ENCODE data around the gene TTLL10. TPM values are rescaled to one million over a fixed set of nuclear protein-coding genes. Genes with fewer than 3 reads are reported as not detected.

TTLL10 gene
- total RNA-seq, 1 experiment from 2014 or later: 0.68 TPM

- TF ChIP-seq CTCF (conservative IDR thresholded peaks at IDR 0.05): no peak
- Histone ChIP-seq H3K23me2 (ENCODE audit: insufficient read length, low read depth, low read length, poor library complexity, severe bottlenecking) (peaks cover 6% of the 10 kb centered on the region), H3K79me2 (ENCODE audit: insufficient read depth, low read length) (peaks cover 2% of the 10 kb centered on the region; the same call in 1 of the 2 replicates), H4K5ac (ENCODE audit: insufficient read length, low read depth, low read length) (no peak overlapping the region), H2BK120ac (ENCODE audit: low read depth, low read length, poor library complexity, severe bottlenecking) (no peak overlapping the region), H2BK5ac (ENCODE audit: insufficient read length, low read length) (no peak overlapping the region), H3K4me2 (ENCODE audit: insufficient read depth, insufficient read length, low read length) (no peak overlapping the region), H3K79me1 (ENCODE audit: insufficient read depth, low read depth, low read length, poor library complexity, severe bottlenecking) (peaks cover 2% of the 10 kb centered on the region), H3K27me3 (ENCODE audit: insufficient read depth, low read length) (no peaks in the 10 kb centered on the region), H3K23ac (ENCODE audit: insufficient read length, low read depth, low read length) (no peak overlapping the region), H3K4me1 (ENCODE audit: insufficient read depth, low read length) (no peaks in the 10 kb centered on the region), H2AFZ (ENCODE audit: low read length) (no peak overlapping the region), H3K27ac (ENCODE audit: insufficient read length, low read depth, low read length) (no peak overlapping the region), H4K20me1 (ENCODE audit: control insufficient read depth, insufficient read depth, insufficient read length) (no peaks in the 10 kb centered on the region), H3T11ph (ENCODE audit: low read length) (no peak overlapping the region), H3K56ac (ENCODE audit: insufficient read length, low read depth, low read length) (no peak overlapping the region), H2BK15ac (ENCODE audit: low read depth, low read length) (no peak overlapping the region), H4K91ac (ENCODE audit: insufficient read length, low read depth, low read length) (no peak overlapping the region), H3K18ac (ENCODE audit: insufficient read length, low read depth, low read length) (no peak overlapping the region), H3K9ac (ENCODE audit: extremely low read depth, insufficient read length, low read length) (no peak overlapping the region), H3K9me3 (ENCODE audit: control insufficient read depth, low read depth, low read length) (no peaks in the 10 kb centered on the region), H3K4ac (ENCODE audit: low read depth, low read length) (no peak overlapping the region), H2AK5ac (ENCODE audit: insufficient read length, low read length) (no peak overlapping the region), H3K14ac (ENCODE audit: insufficient read depth, low read length) (no peak overlapping the region), H2BK12ac (ENCODE audit: insufficient read length, low read depth, low read length) (no peak overlapping the region), H4K8ac (replicated peaks; ENCODE audit: insufficient read length, low read depth, low read length) (no peak overlapping the region), H2BK20ac (ENCODE audit: low read depth, low read length, poor library complexity, severe bottlenecking) (no peak overlapping the region)
- Mint-ChIP-seq H3K36me3 (ENCODE audit: insufficient read depth in 1 of 3, low read depth in 3 of 3) (peaks cover 17 to 24% (median 23%) of the 10 kb centered on the region in 3 experiments), H3K4me1 (peaks cover 15 to 29% of the 10 kb centered on the region in 2 experiments), H3K9me3 (peaks cover 0 to 4% of the 10 kb centered on the region in 2 experiments; a peak in 1 of 5 replicates), H3K27ac (peak overlapping the region in 1 of 3 experiments; percentile 47; a peak in 2 of 7 replicates), H3K27me3 (ENCODE audit: low read depth) (no peaks in the 10 kb centered on the region), H3K4me3 (peak overlapping the region; percentile 51 to 70; a peak in 3 of 5 replicates)
- no peak for DNase-seq
- no CpG with 5 or more reads among the region's 28 CpGs for WGBS (ENCODE audit: extremely low coverage, insufficient read length, low lambda C conversion rate)
Measured at GRCh38 chr1:1234180-1234808, 60.6 kb downstream of the TTLL10 start.

Measured in H9 (cell line).